Measurements from ENCODE around the gene RPS14. TPM values are rescaled to one million over a fixed set of nuclear protein-coding genes. Genes with fewer than 3 reads are reported as not detected.

RPS14 gene
- total and polyA plus RNA-seq, 9 of the 15 experiments (the other 6 are each of a cell fraction or from before 2014, with no cell fraction given), result 1,824 to 5,983 (median 3,017) TPM

DNA sequence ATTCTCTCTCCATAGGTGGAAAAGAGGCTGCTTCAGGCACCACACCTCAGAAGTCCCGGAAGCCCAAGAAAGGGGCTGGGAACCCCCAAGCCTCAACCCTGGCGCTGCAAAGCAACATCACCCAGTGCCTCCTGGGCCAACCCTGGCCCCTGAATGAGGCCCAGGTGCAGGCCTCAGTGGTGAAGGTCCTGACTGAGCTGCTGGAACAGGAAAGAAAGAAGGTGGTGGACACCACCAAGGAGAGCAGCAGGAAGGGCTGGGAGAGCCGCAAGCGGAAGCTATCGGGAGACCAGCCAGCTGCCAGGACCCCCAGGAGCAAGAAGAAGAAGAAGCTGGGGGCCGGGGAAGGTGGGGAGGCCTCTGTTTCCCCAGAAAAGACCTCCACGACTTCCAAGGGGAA lies 53.3 kb downstream of the RPS14 start:
- H3K9me3 ChIP-seq (replicated peaks; ENCODE audit: control insufficient read depth, insufficient read depth, low read depth, low read length), result no peaks in the 10 kb centered on the region
- H4K20me1 ChIP-seq (replicated peaks; ENCODE audit: control insufficient read depth, insufficient read depth, low read length), result peaks cover 4% of the 10 kb centered on the region; the same call in 1 of the 2 replicates
- H3K36me3 ChIP-seq (ENCODE audit: control insufficient read depth, insufficient read depth, low read length), result peaks cover 97% of the 10 kb centered on the region
- no peak overlapping the region for H3K27ac ChIP-seq (ENCODE audit: extremely low read depth, low read depth, low read length)
- intact Hi-C loops (cut with micrococcal nuclease) (no loop called here), in situ Hi-C loops (cut with MboI) (no loop called here)
- no peak overlapping the region for H3K9ac ChIP-seq (ENCODE audit: insufficient read depth in 1 of 2, low read depth in 2 of 2, low read length in 2 of 2)
- TF ChIP-seq, protein P1, sequence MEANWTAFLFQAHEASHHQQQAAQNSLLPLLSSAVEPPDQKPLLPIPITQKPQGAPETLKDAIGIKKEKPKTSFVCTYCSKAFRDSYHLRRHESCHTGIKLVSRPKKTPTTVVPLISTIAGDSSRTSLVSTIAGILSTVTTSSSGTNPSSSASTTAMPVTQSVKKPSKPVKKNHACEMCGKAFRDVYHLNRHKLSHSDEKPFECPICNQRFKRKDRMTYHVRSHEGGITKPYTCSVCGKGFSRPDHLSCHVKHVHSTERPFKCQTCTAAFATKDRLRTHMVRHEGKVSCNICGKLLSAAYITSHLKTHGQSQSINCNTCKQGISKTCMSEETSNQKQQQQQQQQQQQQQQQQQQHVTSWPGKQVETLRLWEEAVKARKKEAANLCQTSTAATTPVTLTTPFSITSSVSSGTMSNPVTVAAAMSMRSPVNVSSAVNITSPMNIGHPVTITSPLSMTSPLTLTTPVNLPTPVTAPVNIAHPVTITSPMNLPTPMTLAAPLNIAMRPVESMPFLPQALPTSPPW (CRISPR knock-in tag; IDR thresholded peaks at IDR 0.05), result no peak
- peak; percentile 23; the same call in 1 of the 2 replicates for TF ChIP-seq POLR2G (IDR thresholded peaks at IDR 0.05; ENCODE audit: low read depth, low read length)
- TF ChIP-seq TEAD2 (tag; IDR thresholded peaks at IDR 0.05), result no peak
- no peak for TF ChIP-seq FOXJ2 (tag; IDR thresholded peaks at IDR 0.05)
- TF ChIP-seq ZBTB17 (CRISPR knock-in tag; IDR thresholded peaks at IDR 0.05), result no peak
- no peaks in the 10 kb centered on the region for H3K27me3 ChIP-seq (ENCODE audit: control insufficient read depth in 2 of 2, insufficient read depth in 2 of 2, low read length in 2 of 2)
- no peak overlapping the region for H3K4me2 ChIP-seq (ENCODE audit: insufficient read depth, low read length)
- TSS peak; percentile 27 for BruUV-seq (replicated peaks)
- H3K79me2 ChIP-seq (ENCODE audit: control insufficient read depth, insufficient read depth, low read length), result no peaks in the 10 kb centered on the region
- no peak for ATAC-seq
- no peak overlapping the region for H3K4me3 ChIP-seq
- peaks cover 8% of the 10 kb centered on the region for H3K9me1 ChIP-seq (ENCODE audit: control insufficient read depth, insufficient read depth, low read length)
- POLR2A ChIA-PET, result interaction anchor here (2.4 kb wide), 1 partner anchor 9 kb away, joined by 5 read pairs; no protein-coding TSS in a partner anchor
- no peak for DNase-seq (ENCODE audit: extremely low read depth in 1 of 4, low spot score in 3 of 4)
- CTCF ChIA-PET (ENCODE audit: low intra/inter-chr PET ratio), result no interaction called here
- no peak for FAIRE-seq
- WGBS (ENCODE audit: insufficient coverage, low coverage, missing lambda C conversion rate), result 90% methylated on average over 6 of the region's 7 CpGs
- H2AFZ ChIP-seq (ENCODE audit: low read depth, low read length), result no peak overlapping the region
- peaks cover 5 to 10% of the 10 kb centered on the region in 2 experiments; a peak in 2 of 5 replicates for H3K4me1 ChIP-seq (replicated peaks in 1 of 2; ENCODE audit: control insufficient read depth in 2 of 2, insufficient read depth in 2 of 2, low read length in 2 of 2)
